HG03108 (cell line): ENCODE results near the gene ZNF536.
"Not testable (repeated sequence)": the region's sequence is repeated elsewhere in the genome, so short reads cannot be mapped to it uniquely, and the experiment has no call there.

ENCODE experiments used
- ATAC-seq: cut with Tn5 transposase; IDR thresholded peaks from one replicate; pipeline ENCODE4 v1.9.1; 2021; ENCODE audit warnings: moderate library complexity; ENCODE audit not compliant: unreplicated experiment

The ZNF536 gene

DNA sequence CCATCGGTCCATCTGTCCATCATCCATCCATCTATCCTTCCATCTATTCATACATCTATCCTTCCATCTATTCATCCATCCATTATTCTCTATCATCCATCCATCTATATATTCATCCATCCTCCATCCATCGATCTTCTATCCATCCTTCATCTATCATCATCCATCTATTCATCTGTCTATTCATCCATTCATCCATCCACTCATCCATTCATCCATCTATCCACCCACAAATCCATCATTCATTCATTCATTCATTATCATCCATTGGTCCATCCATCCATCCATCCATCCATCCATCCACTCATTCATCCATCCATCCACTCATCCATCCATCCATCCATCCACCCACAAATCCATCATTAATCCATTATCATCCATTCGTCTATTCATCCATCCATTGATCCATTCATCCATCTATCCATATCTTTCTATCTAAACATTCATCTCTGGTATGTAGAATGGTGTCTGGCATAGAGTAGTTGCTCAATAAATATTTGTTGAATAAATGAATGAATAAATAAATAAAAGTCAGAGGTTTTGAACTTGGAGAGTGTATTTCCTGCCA lies 36.6 kb downstream of the ZNF536 start:
- ATAC-seq = no peak

DNA sequence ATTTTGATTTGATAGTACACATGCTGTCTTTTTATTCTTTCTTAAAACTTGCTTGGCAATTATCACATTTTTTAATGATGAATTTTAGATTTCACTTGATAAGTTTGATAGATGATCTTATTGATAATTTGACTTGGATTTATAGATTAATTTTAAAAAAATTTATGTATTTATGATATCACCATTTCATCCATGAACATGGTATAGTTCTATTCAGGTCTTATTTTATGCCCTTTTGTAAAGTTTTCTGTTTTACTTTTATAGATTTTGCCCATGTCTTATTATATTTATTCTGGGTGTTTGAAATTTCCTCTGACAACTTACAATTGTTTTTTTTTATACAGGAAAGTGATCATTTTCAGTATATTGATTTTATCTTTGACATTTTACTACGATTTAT lies 39.5 kb downstream of the ZNF536 start:
- no peak for ATAC-seq

DNA sequence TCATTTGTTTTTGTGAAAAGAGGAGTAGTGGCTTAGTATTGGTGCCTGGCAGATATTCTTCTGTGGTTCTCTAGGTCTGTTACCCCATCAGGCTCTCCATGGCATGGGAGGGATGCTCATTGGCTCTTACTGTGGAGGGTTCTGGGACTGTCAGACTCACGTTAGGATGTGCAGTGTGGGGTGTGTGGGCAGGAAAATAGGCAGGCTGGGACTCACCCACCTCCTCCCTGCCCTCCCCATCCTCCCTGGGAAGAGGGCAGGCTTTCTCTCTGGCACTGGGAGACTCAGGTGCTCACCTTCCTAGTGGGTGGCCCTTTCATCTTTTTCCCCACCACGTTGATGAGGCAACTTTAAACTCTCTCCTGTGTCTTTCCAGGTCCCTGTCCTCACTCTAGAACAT lies 44.2 kb downstream of the ZNF536 start:
- no peak for ATAC-seq

- not testable (repeated sequence) for ATAC-seq
Measured at GRCh38 chr19:30417166-30417565, 45.0 kb downstream of the ZNF536 start.

DNA sequence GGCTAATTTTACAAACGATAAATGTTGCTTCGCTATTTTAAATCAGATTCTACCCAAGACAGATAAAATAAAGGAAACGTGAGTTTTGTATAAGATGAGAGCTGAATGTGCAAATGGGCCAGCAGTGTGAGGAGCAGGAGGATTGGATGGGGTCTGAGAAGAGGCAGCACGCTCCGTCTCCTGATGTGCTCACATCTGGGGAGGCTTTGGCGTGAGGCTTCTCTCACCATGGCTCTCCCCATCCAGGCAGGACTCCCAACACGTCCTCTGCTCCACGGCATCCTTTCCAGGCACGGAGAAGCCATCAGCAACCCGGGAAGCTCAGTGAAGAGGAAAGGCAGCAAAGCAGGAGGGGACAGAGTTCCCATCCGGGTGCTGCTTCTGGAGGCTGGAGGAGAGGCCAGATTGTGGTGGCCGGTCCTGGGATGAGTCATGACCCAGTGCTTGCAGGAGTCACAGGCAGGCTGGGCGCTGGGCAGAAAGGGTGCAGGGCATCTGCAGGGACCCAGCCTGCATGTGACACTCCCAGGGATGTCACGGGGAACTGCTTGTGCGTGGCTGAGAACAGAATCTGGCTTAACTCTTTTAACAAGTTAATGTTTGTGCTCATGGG lies 47.5 kb downstream of the ZNF536 start:
- no peak for ATAC-seq

GRCh38 chr19:30420316-30420715 lies 48.1 kb downstream of the ZNF536 start:
- no peak for ATAC-seq

- no peak for ATAC-seq
Measured at GRCh38 chr19:30420881-30421280, 48.7 kb downstream of the ZNF536 start.

- no peak for ATAC-seq
Measured at GRCh38 chr19:30421571-30421970, 49.4 kb downstream of the ZNF536 start.

GRCh38 chr19:30423481-30423880 lies 51.3 kb downstream of the ZNF536 start:
- ATAC-seq = no peak

- ATAC-seq = no peak
Measured at GRCh38 chr19:30425885-30426838, 54.0 kb downstream of the ZNF536 start.

- no peak for ATAC-seq
Measured at GRCh38 chr19:30426864-30427263, 54.7 kb downstream of the ZNF536 start.

GRCh38 chr19:30428092-30428680 lies 56.0 kb downstream of the ZNF536 start:
- ATAC-seq = no peak

DNA sequence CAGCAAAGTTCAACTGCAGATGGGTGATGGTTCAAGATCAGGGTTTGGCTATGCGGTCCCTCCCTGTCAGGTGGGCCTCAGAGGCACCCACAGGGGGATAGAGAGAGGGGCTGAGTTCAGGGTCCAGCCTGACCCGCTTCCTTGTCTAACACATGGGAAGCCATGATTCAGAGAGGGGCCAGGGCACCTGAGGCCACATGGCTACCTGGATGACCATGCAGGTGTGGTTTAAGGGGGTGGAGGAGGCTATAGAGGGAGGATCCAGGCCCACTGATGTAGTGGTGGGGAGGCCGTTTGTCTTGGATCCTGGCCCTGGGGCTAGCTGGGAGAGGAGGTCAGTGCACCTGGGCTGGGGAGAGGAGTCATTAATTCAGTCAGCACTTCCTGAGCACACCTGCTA lies 56.7 kb downstream of the ZNF536 start:
- ATAC-seq = no peak

- ATAC-seq = no peak
Measured at GRCh38 chr19:30430206-30430734, 58.1 kb downstream of the ZNF536 start.

GRCh38 chr19:30431591-30431990 lies 59.4 kb downstream of the ZNF536 start:
- no peak for ATAC-seq

- no peak for ATAC-seq
Measured at GRCh38 chr19:30434797-30435594, 62.8 kb downstream of the ZNF536 start.

DNA sequence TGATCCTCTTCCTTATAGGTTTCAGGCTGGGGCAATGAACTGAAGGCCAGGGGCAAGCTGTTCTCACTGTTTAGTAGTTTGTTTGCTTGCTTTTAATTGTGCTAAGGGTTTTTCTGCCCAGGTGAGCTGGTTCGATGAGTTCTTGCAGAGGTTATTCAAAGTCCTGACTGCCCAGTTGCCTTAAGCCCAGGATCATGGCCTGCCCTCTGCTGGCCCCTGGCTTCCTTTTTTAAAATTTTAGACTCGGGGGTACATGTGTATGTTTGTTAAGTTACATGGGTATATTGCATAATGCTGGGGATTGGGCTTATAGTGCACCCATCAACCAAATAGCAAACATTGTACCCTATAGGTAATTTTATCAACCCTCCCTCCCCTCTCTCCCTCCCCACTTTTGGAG lies 65.7 kb downstream of the ZNF536 start:
- no peak for ATAC-seq

DNA sequence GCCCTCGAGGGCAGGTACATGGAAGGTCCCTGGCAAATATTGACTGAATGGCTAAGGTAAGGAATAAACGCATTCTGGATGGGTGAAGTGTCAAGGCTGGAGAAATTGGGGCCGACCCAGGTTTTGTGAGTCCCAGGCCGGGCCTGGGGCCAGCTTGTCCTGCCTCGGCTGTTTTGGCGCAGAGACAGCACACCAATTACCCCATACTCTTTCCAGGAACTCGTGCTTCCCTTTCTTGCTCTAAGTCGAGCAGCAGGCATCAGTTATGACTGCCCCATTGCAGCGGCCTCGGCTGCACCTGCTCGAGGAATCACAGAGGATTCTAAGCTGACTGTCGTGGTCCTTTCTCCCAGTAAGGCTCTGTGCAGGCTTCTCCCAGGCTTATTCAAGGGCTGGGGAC lies 67.1 kb downstream of the ZNF536 start:
- no peak for ATAC-seq

- ATAC-seq = no peak
Measured at GRCh38 chr19:30441011-30441410, 68.8 kb downstream of the ZNF536 start.

- ATAC-seq = no peak
Measured at GRCh38 chr19:30442674-30443073, 70.5 kb downstream of the ZNF536 start.
